PC-3 (cell line): ENCODE results near the gene EFCAB6. TPM values are rescaled to one million over a fixed set of nuclear protein-coding genes. Genes with fewer than 3 reads are reported as not detected.

Experiments used
- ATAC-seq: fragments of 200-7000 bp; cut with Tn5 transposase; 2 replicates; pipeline ENCODE4 v1.9.1; 2020; ENCODE audit warnings: mild to moderate bottlenecking, moderate library complexity
- BruUV-seq: library from RNA; stranded (reverse); fragments of 400-500 nt; replicated peaks from 2 replicates; lab custom pipeline; 2021; lab: Mats Ljungman, UMichigan
- CTCF ChIA-PET: fragments of 300-600 bp; sonication (Branson Sonifier 250); formaldehyde crosslinking; loops from one replicate; lab custom pipeline; 2022; ENCODE audit warnings: antibody characterized with exemption; lab: Charles Lee
- POLR2A ChIA-PET: fragments of 300-600 bp; sonication (Branson Sonifier 250); formaldehyde crosslinking; loops from one replicate; lab custom pipeline; 2022; ENCODE audit warnings: antibody characterized with exemption; ENCODE audit not compliant: unreplicated experiment; lab: Charles Lee
- DNase-seq: peaks from one replicate; pipeline ENCODE4 v3.0.0-alpha.2; 2015
- H2AFZ ChIP-seq: fragments of 300-600 bp; sonication (generic); 2 replicates; pipeline ENCODE4 v1.6.0; 2016; ENCODE audit warnings: antibody characterized with exemption, low read length
- H3F3A ChIP-seq: fragments of 300-600 bp; sonication (generic); one replicate; pipeline ENCODE4 v1.6.0; 2017; ENCODE audit warnings: antibody characterized with exemption, low read length, control low read depth, mild to moderate bottlenecking; ENCODE audit not compliant: unreplicated experiment
- H3K27ac ChIP-seq: fragments of 300-600 bp; sonication (generic); 2 replicates; pipeline ENCODE4 v1.5.1; 2016; ENCODE audit warnings: mild to moderate bottlenecking, low read length
- H3K27me3 ChIP-seq: fragments of 300-600 bp; sonication (generic); 2 replicates; pipeline ENCODE4 v1.6.1; 2016; ENCODE audit warnings: low read length, mixed read lengths
- H3K36me3 ChIP-seq: fragments of 300-600 bp; sonication (generic); 2 replicates; pipeline ENCODE4 v1.6.1; 2016; ENCODE audit warnings: low read depth, mixed run types, low read length, mixed read lengths
- H3K4me1 ChIP-seq: fragments of 300-600 bp; sonication (generic); 2 replicates; pipeline ENCODE4 v1.5.1; 2016; ENCODE audit warnings: low read length; ENCODE audit not compliant: insufficient read depth
- H3K4me2 ChIP-seq: fragments of 300-600 bp; sonication (generic); 2 replicates; pipeline ENCODE4 v1.6.0; 2016; ENCODE audit warnings: low read length
- H3K4me3 ChIP-seq: fragments of 300-600 bp; sonication (generic); 2 replicates; pipeline ENCODE4 v1.5.1; 2016; ENCODE audit warnings: mild to moderate bottlenecking, low read length, mixed read lengths
- H3K79me2 ChIP-seq: fragments of 300-600 bp; sonication (generic); 2 replicates; pipeline ENCODE4 v1.6.1; 2017; ENCODE audit warnings: low read length, mixed read lengths
- H3K9ac ChIP-seq: fragments of 300-600 bp; sonication (generic); 2 replicates; pipeline ENCODE4 v1.6.0; 2016; ENCODE audit warnings: mild to moderate bottlenecking, low read length
- H3K9me2 ChIP-seq: fragments of 300-600 bp; sonication (generic); replicated peaks from 2 replicates; pipeline ENCODE4 v1.6.1; 2016; ENCODE audit warnings: mixed run types, low read length, mixed read lengths
- H3K9me3 ChIP-seq: fragments of 300-600 bp; sonication (generic); 2 replicates; pipeline ENCODE4 v1.6.1; 2016; ENCODE audit warnings: low read length, mixed read lengths
- H4K20me1 ChIP-seq: fragments of 300-600 bp; sonication (generic); 2 replicates; pipeline ENCODE4 v1.6.1; 2016; ENCODE audit warnings: low read length, mixed read lengths
- EZH2 ChIP-seq: fragments of 300-600 bp; sonication (generic); IDR thresholded peaks from one replicate; pipeline ENCODE4 v1.6.1; 2017; ENCODE audit warnings: antibody characterized with exemption, mild to moderate bottlenecking, low read length; ENCODE audit not compliant: unreplicated experiment
- EZH2phosphoT487 ChIP-seq: fragments of 300-600 bp; sonication (generic); IDR thresholded peaks from 2 replicates; pipeline ENCODE4 v1.6.1; 2018; ENCODE audit warnings: mild to moderate bottlenecking, antibody characterized with exemption, low read length, borderline replicate concordance
- intact Hi-C: fragments of 100-400 bp; cut with micrococcal nuclease; formaldehyde crosslinking; loops from 2 replicates; pipeline ENCODE4 v1.9.0; 2023
- total RNA-seq: library from RNA; depleted of rRNA; stranded (reverse); fragments of >200 nt; gene quantifications from 2 replicates; pipeline ENCODE4 v1.2.3, GENCODE V29; 2014
- TF ChIP-seq, protein P1 (sequence below): fragments of 300-600 bp; sonication (generic); conservative IDR thresholded peaks from 2 replicates; pipeline ENCODE4 v1.5.1; 2017; ENCODE audit warnings: antibody characterized with exemption, low read depth, mild to moderate bottlenecking, low read length

EFCAB6 gene
- total RNA-seq, 1 experiment from 2014 or later: 0.07 TPM

GRCh38 chr22:43526117-43526655 lies 285.9 kb downstream of the EFCAB6 start:
- no peaks in the 10 kb centered on the region for H3K36me3 ChIP-seq
- H3K27ac ChIP-seq: no peak overlapping the region
- H3K4me3 ChIP-seq: no peak overlapping the region
- H3K79me2 ChIP-seq: no peaks in the 10 kb centered on the region
- no TSS peak for BruUV-seq
- ChIA-PET POLR2A (no interaction called here), CTCF (no interaction called here)
- H3F3A ChIP-seq: no peaks in the 10 kb centered on the region
- DNase-seq (no peak), ATAC-seq (no peak)
- TF ChIP-seq, protein P1, sequence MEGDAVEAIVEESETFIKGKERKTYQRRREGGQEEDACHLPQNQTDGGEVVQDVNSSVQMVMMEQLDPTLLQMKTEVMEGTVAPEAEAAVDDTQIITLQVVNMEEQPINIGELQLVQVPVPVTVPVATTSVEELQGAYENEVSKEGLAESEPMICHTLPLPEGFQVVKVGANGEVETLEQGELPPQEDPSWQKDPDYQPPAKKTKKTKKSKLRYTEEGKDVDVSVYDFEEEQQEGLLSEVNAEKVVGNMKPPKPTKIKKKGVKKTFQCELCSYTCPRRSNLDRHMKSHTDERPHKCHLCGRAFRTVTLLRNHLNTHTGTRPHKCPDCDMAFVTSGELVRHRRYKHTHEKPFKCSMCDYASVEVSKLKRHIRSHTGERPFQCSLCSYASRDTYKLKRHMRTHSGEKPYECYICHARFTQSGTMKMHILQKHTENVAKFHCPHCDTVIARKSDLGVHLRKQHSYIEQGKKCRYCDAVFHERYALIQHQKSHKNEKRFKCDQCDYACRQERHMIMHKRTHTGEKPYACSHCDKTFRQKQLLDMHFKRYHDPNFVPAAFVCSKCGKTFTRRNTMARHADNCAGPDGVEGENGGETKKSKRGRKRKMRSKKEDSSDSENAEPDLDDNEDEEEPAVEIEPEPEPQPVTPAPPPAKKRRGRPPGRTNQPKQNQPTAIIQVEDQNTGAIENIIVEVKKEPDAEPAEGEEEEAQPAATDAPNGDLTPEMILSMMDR: no peak
- TF ChIP-seq EZH2phosphoT487 (no peak), EZH2 (no peak)
- H4K20me1 ChIP-seq: no peaks in the 10 kb centered on the region
- no peaks in the 10 kb centered on the region for H3K9me2 ChIP-seq
- no peaks in the 10 kb centered on the region for H3K27me3 ChIP-seq
- H3K9ac ChIP-seq: no peak overlapping the region
- H2AFZ ChIP-seq: no peak overlapping the region
- no peak overlapping the region for H3K4me2 ChIP-seq
- H3K9me3 ChIP-seq: no peaks in the 10 kb centered on the region
- intact Hi-C loops: no loop called here
- H3K4me1 ChIP-seq: peaks cover 7% of the 10 kb centered on the region

DNA sequence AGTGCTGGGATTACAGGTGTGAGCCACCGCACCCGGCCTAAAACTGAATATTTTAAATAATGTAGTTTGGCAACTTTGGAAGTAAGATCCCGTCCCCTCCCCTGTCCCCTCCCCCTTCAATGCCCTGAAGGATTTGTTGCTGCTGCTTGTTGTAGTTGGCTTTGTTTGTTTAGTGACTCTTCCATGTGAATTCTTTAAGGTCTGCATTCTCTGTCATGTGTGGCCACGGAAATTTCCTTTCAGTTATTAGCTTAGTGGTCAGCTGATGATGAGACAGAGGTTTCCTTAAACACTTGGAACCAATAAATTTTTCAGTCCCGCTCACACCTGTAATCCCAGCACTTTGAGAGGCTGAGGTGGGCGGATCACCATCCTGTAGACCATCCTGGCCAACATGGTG lies 290.4 kb downstream of the EFCAB6 start:
- Histone ChIP-seq H3K36me3 (no peaks in the 10 kb centered on the region), H3K9me2 (no peaks in the 10 kb centered on the region), H3K27me3 (no peaks in the 10 kb centered on the region), H3F3A (no peaks in the 10 kb centered on the region), H2AFZ (no peak overlapping the region), H3K27ac (peak overlapping the region; percentile 55; the same call in 1 of the 2 replicates), H4K20me1 (no peaks in the 10 kb centered on the region), H3K4me3 (no peak overlapping the region), H3K9me3 (no peaks in the 10 kb centered on the region), H3K9ac (no peak overlapping the region), H3K4me1 (peaks cover 16% of the 10 kb centered on the region), H3K4me2 (no peak overlapping the region), H3K79me2 (no peaks in the 10 kb centered on the region)
- TF ChIP-seq EZH2 (no peak), EZH2phosphoT487 (no peak)
- TF ChIP-seq, protein P1: no peak
- BruUV-seq: no TSS peak
- DNase-seq: peak; percentile 85
- ATAC-seq: peak; percentile 82
- ChIA-PET POLR2A (no interaction called here), CTCF (interaction anchor here (0.7 kb wide), 1 partner anchor 532 kb away, joined by 8 read pairs; no protein-coding TSS in a partner anchor)
- intact Hi-C loops: no loop called here

DNA sequence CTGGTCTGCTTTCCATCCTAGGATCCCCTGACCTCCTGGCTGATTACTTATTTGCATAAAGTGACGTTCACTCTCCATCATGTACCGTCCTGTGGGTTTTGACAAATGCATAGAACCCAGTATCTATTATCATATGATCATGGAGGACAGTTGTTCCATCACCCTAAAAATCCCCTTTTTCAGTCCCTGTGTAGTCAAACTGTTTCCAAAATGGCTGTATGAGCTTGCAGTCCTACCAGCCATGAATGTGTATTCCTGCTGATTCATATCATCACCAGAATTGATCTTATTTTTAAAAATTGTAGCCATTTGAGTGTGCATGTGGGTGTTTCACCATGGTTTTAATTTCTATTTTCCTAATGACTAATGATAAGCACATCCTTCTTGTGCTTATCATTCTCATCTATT lies 291.5 kb downstream of the EFCAB6 start:
- Histone ChIP-seq H4K20me1 (no peaks in the 10 kb centered on the region), H3K4me3 (no peak overlapping the region), H3K4me1 (peaks cover 16% of the 10 kb centered on the region), H3K36me3 (no peaks in the 10 kb centered on the region), H2AFZ (no peak overlapping the region), H3K27me3 (no peaks in the 10 kb centered on the region), H3K9me3 (no peaks in the 10 kb centered on the region), H3K9ac (no peak overlapping the region), H3K79me2 (no peaks in the 10 kb centered on the region), H3K4me2 (no peak overlapping the region), H3K27ac (peak overlapping the region; percentile 55), H3K9me2 (no peaks in the 10 kb centered on the region), H3F3A (no peaks in the 10 kb centered on the region)
- peak; percentile 37; the same call in 1 of the 2 replicates for ATAC-seq
- no peak for TF ChIP-seq EZH2phosphoT487
- no peak for TF ChIP-seq EZH2
- TF ChIP-seq, protein P1: no peak
- peak; percentile 30 for DNase-seq
- intact Hi-C loops: no loop called here
- ChIA-PET CTCF (no interaction called here), POLR2A (no interaction called here)
- BruUV-seq: no TSS peak
